ENCODE results near the gene RAB11FIP4. TPM values are rescaled to one million over a fixed set of nuclear protein-coding genes. Genes with fewer than 3 reads are reported as not detected.
A peak's percentile ranks its signal among the peaks of the same experiment; 100 is the strongest.

RAB11FIP4 gene
- total and polyA plus RNA-seq, 12 donors, result 0.48 to 3.8 (median 2.3) TPM

DNA sequence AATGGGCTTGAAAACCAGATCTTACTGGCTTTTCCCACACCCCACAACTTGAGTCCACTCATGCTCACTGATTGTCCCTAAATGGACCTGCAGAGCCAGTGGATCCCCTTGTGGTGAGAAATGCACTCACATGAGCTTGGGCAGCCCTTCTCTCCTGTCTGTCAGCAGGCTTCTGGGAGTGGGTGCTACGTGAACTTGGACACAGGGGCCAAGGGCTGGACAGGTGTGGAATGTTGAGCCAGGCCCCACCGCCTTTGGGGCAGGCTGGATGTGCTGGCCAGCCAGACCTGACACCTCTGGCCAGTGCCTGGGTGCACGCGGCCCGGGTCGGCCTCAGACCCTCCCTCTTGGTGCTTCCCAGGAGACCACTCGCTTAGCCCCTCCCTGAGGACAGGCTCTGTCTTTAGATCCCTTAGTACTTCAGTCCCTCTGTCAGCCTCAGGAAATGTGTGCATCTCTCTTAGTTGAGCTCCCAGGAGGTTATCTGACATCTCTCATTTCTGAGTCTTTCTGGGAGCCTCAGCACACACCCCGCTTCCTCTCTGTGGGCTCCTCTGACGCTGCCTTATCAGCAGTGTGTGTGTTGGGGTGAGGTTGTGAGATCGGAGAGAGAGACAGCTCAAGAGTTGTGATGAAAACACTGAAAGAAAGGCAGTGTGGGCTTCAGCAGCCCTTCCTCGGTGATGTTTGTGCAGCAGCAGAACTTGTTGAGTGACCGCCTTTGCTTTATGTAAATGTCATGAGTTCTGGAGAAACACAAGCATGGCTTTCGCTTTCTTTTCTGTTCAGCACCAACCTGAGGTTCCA, 117.0 kb downstream of the RAB11FIP4 start:
- intact Hi-C loops (cut with DNase I), result no loop called here
- TF ChIP-seq POLR2A (IDR thresholded peaks at IDR 0.05), result no peak
- TF ChIP-seq, protein P1, sequence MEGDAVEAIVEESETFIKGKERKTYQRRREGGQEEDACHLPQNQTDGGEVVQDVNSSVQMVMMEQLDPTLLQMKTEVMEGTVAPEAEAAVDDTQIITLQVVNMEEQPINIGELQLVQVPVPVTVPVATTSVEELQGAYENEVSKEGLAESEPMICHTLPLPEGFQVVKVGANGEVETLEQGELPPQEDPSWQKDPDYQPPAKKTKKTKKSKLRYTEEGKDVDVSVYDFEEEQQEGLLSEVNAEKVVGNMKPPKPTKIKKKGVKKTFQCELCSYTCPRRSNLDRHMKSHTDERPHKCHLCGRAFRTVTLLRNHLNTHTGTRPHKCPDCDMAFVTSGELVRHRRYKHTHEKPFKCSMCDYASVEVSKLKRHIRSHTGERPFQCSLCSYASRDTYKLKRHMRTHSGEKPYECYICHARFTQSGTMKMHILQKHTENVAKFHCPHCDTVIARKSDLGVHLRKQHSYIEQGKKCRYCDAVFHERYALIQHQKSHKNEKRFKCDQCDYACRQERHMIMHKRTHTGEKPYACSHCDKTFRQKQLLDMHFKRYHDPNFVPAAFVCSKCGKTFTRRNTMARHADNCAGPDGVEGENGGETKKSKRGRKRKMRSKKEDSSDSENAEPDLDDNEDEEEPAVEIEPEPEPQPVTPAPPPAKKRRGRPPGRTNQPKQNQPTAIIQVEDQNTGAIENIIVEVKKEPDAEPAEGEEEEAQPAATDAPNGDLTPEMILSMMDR (IDR thresholded peaks at IDR 0.05), result peak in 2 of 6 experiments; percentile 15 to 22
- no peak overlapping the region for H3K27ac ChIP-seq
- H3K4me1 ChIP-seq (replicated peaks in 1 of 2), result peaks cover 0 to 18% of the 10 kb centered on the region in 2 donors
- H3K36me3 ChIP-seq (replicated peaks in 1 of 2), result no peaks in the 10 kb centered on the region
- H3K27me3 ChIP-seq, result no peaks in the 10 kb centered on the region
- H3K4me3 ChIP-seq, result no peak overlapping the region
- no peaks in the 10 kb centered on the region for H3K9me3 ChIP-seq (replicated peaks in 1 of 3)
- peak in 1 of 7 donors; percentile 15 for DNase-seq
- WGBS, 4 donors, result 53 to 75% (median 72%) methylated on average over 10 to 13 of the region's 13 CpGs

GRCh38 chr17:31509095-31509804, 117.8 kb downstream of the RAB11FIP4 start:
- WGBS, 4 donors, result 66 to 78% (median 71%) methylated on average over 7 to 13 of the region's 13 CpGs
- TF ChIP-seq, protein P1 (IDR thresholded peaks at IDR 0.05), result no peak
- TF ChIP-seq POLR2A (IDR thresholded peaks at IDR 0.05), result no peak
- H3K36me3 ChIP-seq (replicated peaks in 1 of 2), result no peaks in the 10 kb centered on the region
- no peak overlapping the region for H3K4me3 ChIP-seq
- no peaks in the 10 kb centered on the region for H3K27me3 ChIP-seq
- no peaks in the 10 kb centered on the region for H3K9me3 ChIP-seq (replicated peaks in 1 of 3)
- no peak for DNase-seq
- intact Hi-C loops (cut with DNase I), result no loop called here
- no peak overlapping the region for H3K27ac ChIP-seq
- peaks cover 0 to 18% of the 10 kb centered on the region in 2 donors for H3K4me1 ChIP-seq (replicated peaks in 1 of 2)

- Histone ChIP-seq H3K4me1 (replicated peaks in 1 of 2) (peaks cover 0 to 18% of the 10 kb centered on the region in 2 donors), H3K27ac (no peak overlapping the region), H3K4me3 (no peak overlapping the region), H3K27me3 (no peaks in the 10 kb centered on the region), H3K9me3 (replicated peaks in 1 of 3) (no peaks in the 10 kb centered on the region), H3K36me3 (replicated peaks in 1 of 2) (no peaks in the 10 kb centered on the region)
- no peak for DNase-seq
- TF ChIP-seq, protein P1 (IDR thresholded peaks at IDR 0.05), result no peak
- no peak for TF ChIP-seq POLR2A (IDR thresholded peaks at IDR 0.05)
- intact Hi-C loops (cut with DNase I), result no loop called here
- WGBS, 4 donors, result 59 to 72% (median 71%) methylated on average over 1 to 5 of the region's 5 CpGs; no CpG with 5 or more reads in 1 of the 4 donors
Observed at GRCh38 chr17:31509805-31510177, 118.3 kb downstream of the RAB11FIP4 start.
